Testis (tissue), 2 donors: ENCODE results near the gene ADRA2B.

Experiments used
- POLR2A ChIP-seq: fragments of 450-650 bp; IDR thresholded peaks from one replicate; pipeline ENCODE4 v1.6.1; 2017; ENCODE audit warnings: antibody characterized with exemption, mild to moderate bottlenecking, moderate library complexity
- TF ChIP-seq, protein P1 (sequence below), 3 experiments: fragments of 450-650 bp in 2 of 3; fragments of 200-600 bp in 1 of 3; sonication (generic) in 1 of 3; IDR thresholded peaks; one replicate each; pipeline ENCODE4 v1.5.1; 2016 to 2019; ENCODE audit warnings: antibody characterized with exemption in 3 of 3, mild to moderate bottlenecking in 2 of 3, moderate library complexity in 1 of 3

GRCh38 chr2:96164459-96165184, 48.3 kb upstream of the ADRA2B start:
- TF ChIP-seq, protein P1, sequence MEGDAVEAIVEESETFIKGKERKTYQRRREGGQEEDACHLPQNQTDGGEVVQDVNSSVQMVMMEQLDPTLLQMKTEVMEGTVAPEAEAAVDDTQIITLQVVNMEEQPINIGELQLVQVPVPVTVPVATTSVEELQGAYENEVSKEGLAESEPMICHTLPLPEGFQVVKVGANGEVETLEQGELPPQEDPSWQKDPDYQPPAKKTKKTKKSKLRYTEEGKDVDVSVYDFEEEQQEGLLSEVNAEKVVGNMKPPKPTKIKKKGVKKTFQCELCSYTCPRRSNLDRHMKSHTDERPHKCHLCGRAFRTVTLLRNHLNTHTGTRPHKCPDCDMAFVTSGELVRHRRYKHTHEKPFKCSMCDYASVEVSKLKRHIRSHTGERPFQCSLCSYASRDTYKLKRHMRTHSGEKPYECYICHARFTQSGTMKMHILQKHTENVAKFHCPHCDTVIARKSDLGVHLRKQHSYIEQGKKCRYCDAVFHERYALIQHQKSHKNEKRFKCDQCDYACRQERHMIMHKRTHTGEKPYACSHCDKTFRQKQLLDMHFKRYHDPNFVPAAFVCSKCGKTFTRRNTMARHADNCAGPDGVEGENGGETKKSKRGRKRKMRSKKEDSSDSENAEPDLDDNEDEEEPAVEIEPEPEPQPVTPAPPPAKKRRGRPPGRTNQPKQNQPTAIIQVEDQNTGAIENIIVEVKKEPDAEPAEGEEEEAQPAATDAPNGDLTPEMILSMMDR (IDR thresholded peaks at IDR 0.05): no peak
- no peak for TF ChIP-seq POLR2A
